Skin of body (tissue), 3 donors: ENCODE results near the gene SRGAP1. TPM values are rescaled to one million over a fixed set of nuclear protein-coding genes. Genes with fewer than 3 reads are reported as not detected.
"Not testable (repeated sequence)": the region's sequence is repeated elsewhere in the genome, so short reads cannot be mapped to it uniquely, and the experiment has no call there.

Source experiments
- DNase-seq: peaks from one replicate; lab custom pipeline; 2025; lab: John Stamatoyannopoulos, UW
- small RNA-seq: library from RNA; depleted of rRNA; stranded (forward); fragments of <200 nt; gene quantifications from one replicate; pipeline ENCODE3, GENCODE V24; 2014; ENCODE audit warnings: low replicate concordance
- total RNA-seq: library from RNA; depleted of rRNA; stranded (reverse); fragments of >200 nt; gene quantifications from one replicate; pipeline ENCODE4 v1.2.3, GENCODE V29; 2014

The SRGAP1 gene
- total RNA-seq, 1 donor from 2014 or later = 15.9 TPM

- DNase-seq = no peak
Measured at GRCh38 chr12:64192644-64193444, 348.3 kb downstream of the SRGAP1 start.

DNA sequence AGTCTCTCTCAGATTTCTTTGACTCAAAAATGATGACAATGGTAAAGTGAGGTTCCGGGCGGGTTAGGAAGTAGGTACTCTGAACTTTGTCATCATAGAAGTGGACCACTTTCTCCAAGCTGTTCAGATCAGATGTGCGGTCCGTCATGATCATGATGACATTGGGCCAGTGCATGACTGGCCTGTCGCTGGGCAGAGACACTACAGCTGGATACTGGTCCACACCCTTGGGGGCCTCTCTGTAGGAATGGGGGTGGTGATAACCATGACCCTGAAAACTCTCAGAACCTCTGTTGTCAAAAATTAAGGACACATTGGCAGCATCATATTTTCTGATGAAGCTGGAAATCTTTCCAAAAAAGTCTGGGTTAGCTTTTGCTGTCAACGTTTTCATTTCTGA, 349.4 kb downstream of the SRGAP1 start:
- DNase-seq = no peak

DNA sequence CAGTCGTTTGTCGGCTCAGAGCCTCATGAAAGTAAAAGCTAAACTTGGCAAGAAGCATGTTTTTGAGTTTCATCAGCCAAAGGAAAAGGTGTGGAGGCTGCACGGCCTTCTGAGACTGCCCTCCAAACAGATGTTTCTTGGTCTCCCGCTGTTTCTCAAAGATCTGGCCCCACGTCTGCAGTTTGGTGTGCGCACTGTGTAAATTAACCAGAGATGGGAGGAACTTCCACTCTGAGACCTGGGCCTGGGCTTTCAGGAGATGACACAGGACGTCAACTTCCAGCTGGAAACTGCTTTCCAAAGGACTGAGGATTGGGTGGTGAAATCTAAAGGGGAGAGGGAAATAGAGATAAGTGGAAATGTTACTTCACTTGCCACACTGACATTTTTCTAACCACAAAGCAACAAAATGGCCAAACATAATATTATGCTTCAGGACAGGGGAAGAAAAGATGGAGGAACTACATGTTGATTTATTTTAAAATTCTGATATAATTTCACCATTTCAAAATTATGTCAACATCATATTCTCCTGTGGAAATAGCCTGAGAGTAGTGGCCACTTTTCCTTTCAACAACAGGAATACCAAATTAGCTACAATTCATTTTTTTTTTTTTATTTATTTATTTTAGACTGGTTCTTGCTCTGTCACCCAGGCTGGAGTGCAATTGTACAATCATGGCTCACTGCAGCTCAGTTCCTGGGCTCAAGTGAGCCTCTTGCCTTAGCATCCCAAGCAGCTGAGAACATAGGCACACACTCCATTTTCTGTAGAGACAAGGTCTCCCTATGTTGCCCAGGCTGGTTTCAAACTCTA, 350.0 kb downstream of the SRGAP1 start:
- no peak for DNase-seq

DNA sequence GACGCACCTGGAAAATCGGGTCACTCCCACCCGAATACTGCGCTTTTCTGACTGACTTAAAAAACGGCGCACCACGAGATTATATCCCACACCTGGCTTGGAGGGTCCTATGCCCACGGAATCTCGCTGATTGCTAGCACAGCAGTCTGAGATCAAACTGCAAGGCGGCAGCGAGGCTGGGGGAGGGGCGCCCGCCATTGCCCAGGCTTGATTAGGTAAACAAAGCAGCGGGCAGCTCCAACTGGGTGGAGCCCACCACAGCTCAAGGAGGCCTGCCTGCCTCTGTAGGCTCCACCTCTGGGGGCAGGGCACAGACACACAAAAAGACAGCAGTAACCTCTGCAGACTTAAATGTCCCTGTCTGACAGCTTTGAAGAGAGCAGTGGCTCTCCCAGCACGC, 351.3 kb downstream of the SRGAP1 start:
- DNase-seq = not testable (repeated sequence)

DNA sequence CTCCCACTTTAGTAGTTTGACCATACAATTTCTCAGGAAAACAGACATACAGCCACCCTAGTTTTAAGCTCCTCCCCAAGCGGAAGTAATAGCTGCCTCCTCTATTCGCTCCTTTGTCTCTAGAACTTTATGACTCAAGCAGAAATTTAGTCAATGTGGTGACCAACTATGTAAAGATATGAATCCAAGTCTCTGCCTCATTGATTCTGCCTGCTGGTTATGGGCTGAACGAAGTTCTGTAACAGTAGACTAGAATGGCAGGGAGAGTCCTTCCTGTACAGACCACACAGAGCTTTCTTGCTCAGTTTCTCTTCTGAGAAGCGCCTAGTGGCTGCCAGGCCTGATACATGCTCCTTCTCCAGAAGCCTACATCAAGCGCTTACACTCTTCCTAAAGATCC, 358.5 kb downstream of the SRGAP1 start:
- DNase-seq = no peak

DNA sequence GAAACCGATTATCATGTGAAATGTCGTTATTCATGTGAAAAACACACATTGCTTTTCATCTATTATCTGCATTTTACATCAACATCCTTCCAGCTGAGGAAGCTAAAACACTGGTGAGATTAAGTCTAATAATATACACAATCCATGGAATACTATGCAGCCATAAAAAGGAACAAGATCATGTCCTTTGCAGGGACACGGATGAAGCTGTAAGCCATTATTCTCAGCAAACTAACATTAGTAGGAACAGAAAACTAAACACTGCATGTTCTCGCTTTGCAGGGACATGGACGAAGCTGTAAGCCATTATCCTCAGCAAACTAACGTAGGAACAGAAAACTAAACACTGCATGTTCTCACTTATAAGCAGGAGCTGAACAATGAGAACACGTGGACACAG, 359.3 kb downstream of the SRGAP1 start:
- no peak for DNase-seq

- DNase-seq = no peak
Measured at GRCh38 chr12:64205542-64205941, 361.0 kb downstream of the SRGAP1 start.

GRCh38 chr12:64207453-64207852, 363.0 kb downstream of the SRGAP1 start:
- no peak for DNase-seq

Small RNA genes lying within 50 kb of the gene (small RNA-seq; reads per million reads assigned to genes)
- gene AC020611.1 (not detected), gene RNU6-1009P (not detected)

Other genes starting within 250 kb of the SRGAP1 start
- gene DPY19L2, start 176.2 kb upstream of the SRGAP1 start, total RNA-seq = 24.9 TPM
- 9.3 TPM for gene RXYLT1, start 64.8 kb upstream of the SRGAP1 start, total RNA-seq